HTERT RPE-1 (cell line): ENCODE measurements around the gene TEAD1.
"Not testable (repeated sequence)": the region's sequence is repeated elsewhere in the genome, so short reads cannot be mapped to it uniquely, and the experiment has no call there.

Experiments
- in situ Hi-C: fragments of 300-500 bp; cut with MboI; formaldehyde crosslinking; loops from 4 replicates; pipeline ENCODE4 v1.14.3; 2020; ENCODE audit warnings: low sequenced_read_pairs

The TEAD1 gene

GRCh38 chr11:12733091-12733490 is 58.9 kb downstream of the TEAD1 start:
- in situ Hi-C loops = no loop called here

GRCh38 chr11:12734625-12735024 is 60.4 kb downstream of the TEAD1 start:
- in situ Hi-C loops = no loop called here

GRCh38 chr11:12735262-12735661 is 61.0 kb downstream of the TEAD1 start:
- in situ Hi-C loops = no loop called here

GRCh38 chr11:12737024-12737423 is 62.8 kb downstream of the TEAD1 start:
- in situ Hi-C loops = no loop called here

- in situ Hi-C loops = no loop called here
Measured at GRCh38 chr11:12741671-12742216, 67.5 kb downstream of the TEAD1 start.

- in situ Hi-C loops = no loop called here
Measured at GRCh38 chr11:12743834-12744449, 69.7 kb downstream of the TEAD1 start.

GRCh38 chr11:12744826-12745502 is 70.7 kb downstream of the TEAD1 start:
- in situ Hi-C loops = no loop called here

- in situ Hi-C loops = no loop called here
Measured at GRCh38 chr11:12745787-12746186, 71.6 kb downstream of the TEAD1 start.

- in situ Hi-C loops = no loop called here
Measured at GRCh38 chr11:12746593-12747097, 72.4 kb downstream of the TEAD1 start.

- in situ Hi-C loops = no loop called here
Measured at GRCh38 chr11:12748561-12748960, 74.3 kb downstream of the TEAD1 start.

GRCh38 chr11:12749442-12749841 is 75.2 kb downstream of the TEAD1 start:
- in situ Hi-C loops = no loop called here

GRCh38 chr11:12750181-12750580 is 76.0 kb downstream of the TEAD1 start:
- in situ Hi-C loops = no loop called here

GRCh38 chr11:12752868-12753524 is 78.8 kb downstream of the TEAD1 start:
- in situ Hi-C loops = no loop called here

GRCh38 chr11:12754021-12754420 is 79.8 kb downstream of the TEAD1 start:
- in situ Hi-C loops = no loop called here

GRCh38 chr11:12754582-12755234 is 80.5 kb downstream of the TEAD1 start:
- in situ Hi-C loops = no loop called here

GRCh38 chr11:12755510-12756453 is 81.6 kb downstream of the TEAD1 start:
- in situ Hi-C loops = no loop called here

GRCh38 chr11:12756454-12756806 is 82.2 kb downstream of the TEAD1 start:
- in situ Hi-C loops = no loop called here

- in situ Hi-C loops = no loop called here
Measured at GRCh38 chr11:12756867-12757266, 82.6 kb downstream of the TEAD1 start.

GRCh38 chr11:12757416-12757815 is 83.2 kb downstream of the TEAD1 start:
- in situ Hi-C loops = no loop called here

- in situ Hi-C loops = not testable (repeated sequence)
Measured at GRCh38 chr11:12758117-12758516, 83.9 kb downstream of the TEAD1 start.
